ENCODE results near the gene GASK1A.

GRCh38 chr3:43081796-43082195 lies 102.7 kb downstream of the GASK1A start:
- TF ChIP-seq CTCF (IDR thresholded peaks at IDR 0.05) (no peak), POLR2A (IDR thresholded peaks at IDR 0.05) (no peak)
